HG03571 (cell line): ENCODE results near the gene VWA2.
A peak's percentile ranks its signal among the peaks of the same experiment; 100 is the strongest.

Experiments used
- ATAC-seq: cut with Tn5 transposase; IDR thresholded peaks from one replicate; pipeline ENCODE4 v1.9.1; 2021; ENCODE audit not compliant: unreplicated experiment

Gene VWA2

GRCh38 chr10:114293075-114293474 lies 54.0 kb downstream of the VWA2 start:
- no peak for ATAC-seq

GRCh38 chr10:114294549-114294948 lies 55.5 kb downstream of the VWA2 start:
- ATAC-seq = no peak

GRCh38 chr10:114295393-114295792 lies 56.3 kb downstream of the VWA2 start:
- no peak for ATAC-seq

- ATAC-seq = no peak
Measured at GRCh38 chr10:114297136-114297705, 58.2 kb downstream of the VWA2 start.

GRCh38 chr10:114300036-114300645 lies 61.1 kb downstream of the VWA2 start:
- ATAC-seq = no peak

GRCh38 chr10:114301177-114301576 lies 62.1 kb downstream of the VWA2 start:
- no peak for ATAC-seq

- ATAC-seq = no peak
Measured at GRCh38 chr10:114301951-114302710, 63.1 kb downstream of the VWA2 start.

- no peak for ATAC-seq
Measured at GRCh38 chr10:114303556-114303955, 64.5 kb downstream of the VWA2 start.

GRCh38 chr10:114304017-114304570 lies 65.0 kb downstream of the VWA2 start:
- peak; percentile 85 for ATAC-seq

GRCh38 chr10:114304571-114305421 lies 65.7 kb downstream of the VWA2 start:
- peak; percentile 46 for ATAC-seq

- no peak for ATAC-seq
Measured at GRCh38 chr10:114305521-114305925, 66.5 kb downstream of the VWA2 start.

GRCh38 chr10:114306116-114306973 lies 67.3 kb downstream of the VWA2 start:
- no peak for ATAC-seq

GRCh38 chr10:114307731-114308130 lies 68.7 kb downstream of the VWA2 start:
- no peak for ATAC-seq

- ATAC-seq = no peak
Measured at GRCh38 chr10:114308531-114309363, 69.7 kb downstream of the VWA2 start.

GRCh38 chr10:114309364-114309651 lies 70.3 kb downstream of the VWA2 start:
- no peak for ATAC-seq

- ATAC-seq = no peak
Measured at GRCh38 chr10:114310346-114310745, 71.3 kb downstream of the VWA2 start.

GRCh38 chr10:114311023-114311422 lies 72.0 kb downstream of the VWA2 start:
- ATAC-seq = no peak

- no peak for ATAC-seq
Measured at GRCh38 chr10:114311496-114312209, 72.6 kb downstream of the VWA2 start.

- ATAC-seq = no peak
Measured at GRCh38 chr10:114313139-114313538, 74.1 kb downstream of the VWA2 start.
